ENCODE data around the gene RAET1E. TPM values are rescaled to one million over a fixed set of nuclear protein-coding genes. Genes with fewer than 3 reads are reported as not detected.

Gene RAET1E
- total RNA-seq, 1 experiment from 2014 or later, result not detected

GRCh38 chr6:149935246-149935645, 37.3 kb upstream of the RAET1E start:
- H2BK15ac ChIP-seq (ENCODE audit: low read depth, low read length), result no peak overlapping the region
- no peak overlapping the region for H3K14ac ChIP-seq (ENCODE audit: insufficient read depth, low read length)
- H3K23ac ChIP-seq (ENCODE audit: insufficient read length, low read depth, low read length), result no peak overlapping the region
- H3K79me1 ChIP-seq (ENCODE audit: insufficient read depth, low read depth, low read length, poor library complexity, severe bottlenecking), result no peaks in the 10 kb centered on the region
- no peak overlapping the region for H2BK12ac ChIP-seq (ENCODE audit: insufficient read length, low read depth, low read length)
- H2BK5ac ChIP-seq (ENCODE audit: insufficient read length, low read length), result no peak overlapping the region
- no CpG with 5 or more reads among the region's 4 CpGs for WGBS (ENCODE audit: extremely low coverage, insufficient read length, low lambda C conversion rate)
- H4K20me1 ChIP-seq (ENCODE audit: control insufficient read depth, insufficient read depth, insufficient read length), result no peaks in the 10 kb centered on the region
- no peak overlapping the region for H4K8ac ChIP-seq (replicated peaks; ENCODE audit: insufficient read length, low read depth, low read length)
- peaks cover 6% of the 10 kb centered on the region for H3K23me2 ChIP-seq (ENCODE audit: insufficient read length, low read depth, low read length, poor library complexity, severe bottlenecking)
- no peaks in the 10 kb centered on the region for H3K79me2 ChIP-seq (ENCODE audit: insufficient read depth, low read length)
- no peak overlapping the region for H3K18ac ChIP-seq (ENCODE audit: insufficient read length, low read depth, low read length)
- H3K9me3 ChIP-seq (ENCODE audit: control insufficient read depth, low read depth, low read length), result no peaks in the 10 kb centered on the region
- no peaks in the 10 kb centered on the region for H3K4me1 ChIP-seq (ENCODE audit: insufficient read depth, low read length)
- no peak overlapping the region for H2BK20ac ChIP-seq (ENCODE audit: low read depth, low read length, poor library complexity, severe bottlenecking)
- TF ChIP-seq, protein P1, sequence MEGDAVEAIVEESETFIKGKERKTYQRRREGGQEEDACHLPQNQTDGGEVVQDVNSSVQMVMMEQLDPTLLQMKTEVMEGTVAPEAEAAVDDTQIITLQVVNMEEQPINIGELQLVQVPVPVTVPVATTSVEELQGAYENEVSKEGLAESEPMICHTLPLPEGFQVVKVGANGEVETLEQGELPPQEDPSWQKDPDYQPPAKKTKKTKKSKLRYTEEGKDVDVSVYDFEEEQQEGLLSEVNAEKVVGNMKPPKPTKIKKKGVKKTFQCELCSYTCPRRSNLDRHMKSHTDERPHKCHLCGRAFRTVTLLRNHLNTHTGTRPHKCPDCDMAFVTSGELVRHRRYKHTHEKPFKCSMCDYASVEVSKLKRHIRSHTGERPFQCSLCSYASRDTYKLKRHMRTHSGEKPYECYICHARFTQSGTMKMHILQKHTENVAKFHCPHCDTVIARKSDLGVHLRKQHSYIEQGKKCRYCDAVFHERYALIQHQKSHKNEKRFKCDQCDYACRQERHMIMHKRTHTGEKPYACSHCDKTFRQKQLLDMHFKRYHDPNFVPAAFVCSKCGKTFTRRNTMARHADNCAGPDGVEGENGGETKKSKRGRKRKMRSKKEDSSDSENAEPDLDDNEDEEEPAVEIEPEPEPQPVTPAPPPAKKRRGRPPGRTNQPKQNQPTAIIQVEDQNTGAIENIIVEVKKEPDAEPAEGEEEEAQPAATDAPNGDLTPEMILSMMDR (conservative IDR thresholded peaks at IDR 0.05), result no peak
- no peak overlapping the region for H3T11ph ChIP-seq (ENCODE audit: low read length)
- no peak overlapping the region for H3K4me2 ChIP-seq (ENCODE audit: insufficient read depth, insufficient read length, low read length)
- peaks cover 52% of the 10 kb centered on the region for H3K27me3 ChIP-seq (ENCODE audit: insufficient read depth, low read length)
- H2BK120ac ChIP-seq (ENCODE audit: low read depth, low read length, poor library complexity, severe bottlenecking), result no peak overlapping the region
- H3K27ac Mint-ChIP-seq, result no peak overlapping the region; a peak in 1 of 7 replicates
- no peak for DNase-seq
- no peak overlapping the region for H3K4ac ChIP-seq (ENCODE audit: low read depth, low read length)
- H3K9ac ChIP-seq (ENCODE audit: extremely low read depth, insufficient read length, low read length), result no peak overlapping the region
- no peak overlapping the region for H4K91ac ChIP-seq (ENCODE audit: insufficient read length, low read depth, low read length)
- peaks cover 0 to 4% (median 3%) of the 10 kb centered on the region in 3 experiments; a peak in 3 of 7 replicates for H3K36me3 Mint-ChIP-seq (ENCODE audit: insufficient read depth in 1 of 3, low read depth in 3 of 3)
- H2AFZ ChIP-seq (ENCODE audit: low read length), result no peak overlapping the region
- H3K4me1 Mint-ChIP-seq, result peaks cover 6 to 8% of the 10 kb centered on the region in 2 experiments
- H3K27ac ChIP-seq (ENCODE audit: insufficient read length, low read depth, low read length), result no peak overlapping the region
- H2AK5ac ChIP-seq (ENCODE audit: insufficient read length, low read length), result no peak overlapping the region
- no peak overlapping the region for H3K56ac ChIP-seq (ENCODE audit: insufficient read length, low read depth, low read length)
- H4K5ac ChIP-seq (ENCODE audit: insufficient read length, low read depth, low read length), result no peak overlapping the region
- H3K4me3 Mint-ChIP-seq, result no peak overlapping the region
- peaks cover 97% of the 10 kb centered on the region for H3K27me3 Mint-ChIP-seq (ENCODE audit: low read depth)
- peaks cover 0 to 5% of the 10 kb centered on the region in 2 experiments; a peak in 1 of 5 replicates for H3K9me3 Mint-ChIP-seq
